WERI-Rb-1 (cell line): ENCODE data around the gene GPS2.
A peak's percentile ranks its signal among the peaks of the same experiment; 100 is the strongest.

Source experiments
- DNase-seq: peaks from one replicate; pipeline ENCODE4 v3.0.0-alpha.2; 2020
- H3K27ac ChIP-seq: fragments of 250-450 bp; sonication (Bioruptor Pico); 2 replicates; pipeline ENCODE4 v1.5.1; 2020; ENCODE audit warnings: mild to moderate bottlenecking, moderate library complexity
- H3K27me3 ChIP-seq: fragments of 250-450 bp; sonication (Bioruptor Pico); 2 replicates; pipeline ENCODE4 v1.5.1; 2021; ENCODE audit warnings: mild to moderate bottlenecking, low read depth, moderate library complexity; ENCODE audit not compliant: insufficient read depth, severe bottlenecking
- H3K36me3 ChIP-seq: fragments of 250-450 bp; sonication (Bioruptor Pico); 2 replicates; pipeline ENCODE4 v1.5.1; 2020; ENCODE audit warnings: mild to moderate bottlenecking, moderate library complexity
- H3K4me3 ChIP-seq: 2 replicates; pipeline ENCODE4 v1.5.1; 2011; ENCODE audit warnings: low read depth, mild to moderate bottlenecking, control low read depth, low read length
- H3K9me3 ChIP-seq: fragments of 250-450 bp; sonication (Bioruptor Pico); 2 replicates; pipeline ENCODE4 v1.5.1; 2021; ENCODE audit warnings: mild to moderate bottlenecking, moderate library complexity; ENCODE audit not compliant: severe bottlenecking
- CTCF ChIP-seq: IDR thresholded peaks from 2 replicates; pipeline ENCODE4 v1.5.1; 2011; ENCODE audit warnings: low read depth, mild to moderate bottlenecking, control low read depth, inconsistent platforms, low read length

Gene GPS2

GRCh38 chr17:7263801-7264078 lies 51.4 kb downstream of the GPS2 start:
- no peak for TF ChIP-seq CTCF
- Histone ChIP-seq H3K27ac (peak overlapping the region; percentile 42), H3K36me3 (peaks cover 10% of the 10 kb centered on the region), H3K9me3 (no peaks in the 10 kb centered on the region), H3K27me3 (no peaks in the 10 kb centered on the region), H3K4me3 (no peak overlapping the region)
- DNase-seq: no peak

DNA sequence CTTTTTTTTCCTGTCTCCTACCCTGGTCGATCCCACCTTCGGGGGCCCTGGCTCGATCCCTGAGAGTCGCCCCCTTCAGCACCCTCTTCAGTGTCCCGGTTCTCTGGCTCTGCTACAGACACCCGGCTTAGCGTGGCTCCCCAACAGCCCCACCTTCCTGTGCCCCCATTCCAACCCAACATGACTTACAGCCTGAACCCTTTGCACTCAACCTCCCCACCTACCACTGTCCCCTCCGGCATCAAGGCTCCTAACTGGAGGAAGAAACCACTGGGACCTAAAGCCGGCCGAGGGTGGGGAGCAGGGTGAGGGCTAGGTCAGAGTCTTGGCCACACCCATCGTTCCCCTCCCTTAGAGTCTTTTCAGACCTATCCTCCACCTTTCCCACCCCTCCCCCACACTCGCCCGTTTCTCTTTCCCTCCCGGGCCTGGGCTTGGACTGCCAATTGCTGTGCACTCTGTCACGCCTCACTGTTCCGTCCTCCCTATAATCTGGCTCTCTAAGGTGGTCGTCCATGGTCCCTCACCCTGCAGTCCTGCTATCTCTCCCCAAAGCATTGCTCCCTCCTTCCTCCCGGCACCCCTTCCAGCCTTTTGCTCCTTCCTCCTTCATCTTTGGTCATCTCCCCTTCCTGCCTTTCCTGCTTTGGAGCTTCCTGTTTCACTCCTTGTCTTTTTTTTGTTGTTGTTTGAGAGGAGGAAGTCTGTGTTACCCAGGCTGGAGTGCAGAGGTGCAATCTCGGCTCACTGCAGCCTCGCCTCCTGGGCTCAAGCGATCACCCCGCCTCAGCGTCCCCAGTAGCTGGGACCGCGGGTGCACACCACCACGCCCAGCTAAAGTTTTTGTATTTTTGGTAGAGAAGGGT lies 52.0 kb downstream of the GPS2 start:
- H3K4me3 ChIP-seq: no peak overlapping the region
- peak; percentile 57 for DNase-seq
- no peak for TF ChIP-seq CTCF
- H3K36me3 ChIP-seq: peaks cover 15% of the 10 kb centered on the region
- H3K27me3 ChIP-seq: no peaks in the 10 kb centered on the region
- H3K9me3 ChIP-seq: no peaks in the 10 kb centered on the region
- H3K27ac ChIP-seq: peak overlapping the region; percentile 42
